ENCODE measurements around the gene DIP2C.

- no peak for TF ChIP-seq CTCF (IDR thresholded peaks at IDR 0.05)
- no peak for TF ChIP-seq POLR2AphosphoS5 (IDR thresholded peaks at IDR 0.05)
Observed at GRCh38 chr10:581776-582330, 107.6 kb downstream of the DIP2C start.
